Fibroblast of lung (primary cell): ENCODE results near the gene CLIP1. TPM values are rescaled to one million over a fixed set of nuclear protein-coding genes. Genes with fewer than 3 reads are reported as not detected.

ENCODE experiments used
- DNase-seq, 2 donors: peaks; one replicate each; pipeline versions ENCODE4 v3.0.0 to v3.0.0-alpha.2; 2010; ENCODE audit warnings: low read depth in 2 of 2
- H2AFZ ChIP-seq: 2 replicates; pipeline ENCODE4 v1.5.1; 2012; ENCODE audit warnings: low read length, control low read depth, inconsistent platforms
- H3K27ac ChIP-seq: 2 replicates; pipeline ENCODE4 v1.5.1; 2011; ENCODE audit warnings: low read length, control low read depth; ENCODE audit not compliant: insufficient read depth
- H3K27me3 ChIP-seq: 2 replicates; pipeline ENCODE4 v1.5.1; 2011; ENCODE audit warnings: mild to moderate bottlenecking, low read length; ENCODE audit not compliant: control insufficient read depth, insufficient read depth
- H3K36me3 ChIP-seq: 2 replicates; pipeline ENCODE4 v1.5.1; 2011; ENCODE audit warnings: low read length; ENCODE audit not compliant: control insufficient read depth, insufficient read depth
- H3K4me1 ChIP-seq: 2 replicates; pipeline ENCODE4 v1.5.1; 2011; ENCODE audit warnings: low read length; ENCODE audit not compliant: control insufficient read depth, insufficient read depth; ENCODE audit errors: extremely low read depth
- H3K4me2 ChIP-seq: 2 replicates; pipeline ENCODE4 v1.5.1; 2011; ENCODE audit warnings: low read length, control low read depth; ENCODE audit not compliant: insufficient read depth; ENCODE audit errors: extremely low read depth
- H3K4me3 ChIP-seq, 4 experiments: fragments of 200-600 bp in 1 of 4; sonication (generic) in 1 of 4; replicated peaks in 1 of 4; 2 replicates each; pipeline ENCODE4 v1.5.1; 2011 to 2016; ENCODE audit warnings: low read length in 4 of 4, low read depth in 3 of 4, mild to moderate bottlenecking in 3 of 4, control low read depth in 2 of 4, inconsistent platforms in 1 of 4, mixed read lengths in 1 of 4; ENCODE audit not compliant: insufficient read depth in 1 of 4; ENCODE audit errors: control extremely low read depth in 1 of 4
- H3K79me2 ChIP-seq: 2 replicates; pipeline ENCODE4 v1.5.1; 2012; ENCODE audit warnings: mild to moderate bottlenecking, low read length, inconsistent platforms; ENCODE audit not compliant: control insufficient read depth, insufficient read depth
- H3K9ac ChIP-seq: 2 replicates; pipeline ENCODE4 v1.5.1; 2011; ENCODE audit warnings: mild to moderate bottlenecking, low read length, control low read depth; ENCODE audit not compliant: insufficient read depth
- H3K9me3 ChIP-seq: 2 replicates; pipeline ENCODE4 v1.5.1; 2012; ENCODE audit warnings: low read depth, low read length; ENCODE audit not compliant: control insufficient read depth, insufficient read depth
- H4K20me1 ChIP-seq: 2 replicates; pipeline ENCODE4 v1.5.1; 2011; ENCODE audit warnings: low read length; ENCODE audit not compliant: control insufficient read depth, insufficient read depth; ENCODE audit errors: extremely low read depth
- CTCF ChIP-seq, 2 donors: IDR thresholded peaks in 1 of 2; conservative IDR thresholded peaks in 1 of 2; 1 replicate in 1 of 2; 2 replicates in 1 of 2; pipeline ENCODE4 v1.5.1; 2011 to 2012; ENCODE audit warnings: low read length in 2 of 2, control low read depth in 1 of 2, inconsistent platforms in 1 of 2, low read depth in 1 of 2, mild to moderate bottlenecking in 1 of 2
- EZH2 ChIP-seq: IDR thresholded peaks from 2 replicates; pipeline ENCODE4 v1.5.1; 2012; ENCODE audit warnings: low read length, control low read depth, mild to moderate bottlenecking; ENCODE audit errors: missing control alignments
- polyA plus RNA-seq, 2 donors: library from polyadenylated mRNA; depleted of rRNA in 1 of 2; stranded (reverse) in 1 of 2; unstranded in 1 of 2; fragments of >200 nt; gene quantifications; 2 replicates each; pipeline ENCODE4 v1.2.1, GENCODE V29; 2011 to 2012; ENCODE audit warnings: missing spikeins in 1 of 2
- total RNA-seq: library from RNA; depleted of rRNA; stranded (reverse); fragments of >200 nt; gene quantifications from 2 replicates; pipeline ENCODE4 v1.2.1, GENCODE V29; 2014

CLIP1 gene
- total and polyA plus RNA-seq, 2 donors (not counting 1 experiment from before 2014, with no cell fraction given) = 75.5 to 147 TPM

GRCh38 chr12:122303068-122303467 lies 119.4 kb downstream of the CLIP1 start:
- H3K9ac ChIP-seq = no peak overlapping the region
- no peaks in the 10 kb centered on the region for H3K79me2 ChIP-seq
- DNase-seq = no peak
- no peak overlapping the region for H3K4me2 ChIP-seq
- no peak for TF ChIP-seq EZH2
- no peak for TF ChIP-seq CTCF (conservative IDR thresholded peaks at IDR 0.05 in 1 of 2, IDR thresholded peaks at IDR 0.05 in 1 of 2; ENCODE audit: low read depth in 1 of 2, low read length in 2 of 2)
- H2AFZ ChIP-seq = no peak overlapping the region
- peaks cover 5% of the 10 kb centered on the region for H3K36me3 ChIP-seq
- H3K4me3 ChIP-seq = no peak overlapping the region
- peaks cover 2% of the 10 kb centered on the region for H3K4me1 ChIP-seq
- H3K9me3 ChIP-seq = no peaks in the 10 kb centered on the region
- no peaks in the 10 kb centered on the region for H3K27me3 ChIP-seq
- no peaks in the 10 kb centered on the region for H4K20me1 ChIP-seq
- peak overlapping the region; percentile 6 for H3K27ac ChIP-seq

- no peaks in the 10 kb centered on the region for H3K79me2 ChIP-seq
- H4K20me1 ChIP-seq = no peaks in the 10 kb centered on the region
- no peak overlapping the region for H3K4me3 ChIP-seq
These were observed 124.3 kb downstream of the CLIP1 start for GRCh38 chr12:122298071-122298748.

GRCh38 chr12:122297494-122297893 lies 125.0 kb downstream of the CLIP1 start:
- Histone ChIP-seq H2AFZ (no peak overlapping the region), H3K4me3 (no peak overlapping the region), H3K27me3 (no peaks in the 10 kb centered on the region), H3K4me2 (no peak overlapping the region), H3K4me1 (no peaks in the 10 kb centered on the region), H3K36me3 (peaks cover 2% of the 10 kb centered on the region), H3K9ac (no peak overlapping the region), H3K9me3 (no peaks in the 10 kb centered on the region), H4K20me1 (no peaks in the 10 kb centered on the region), H3K27ac (no peak overlapping the region), H3K79me2 (no peaks in the 10 kb centered on the region)
- no peak for DNase-seq
- TF ChIP-seq CTCF (conservative IDR thresholded peaks at IDR 0.05 in 1 of 2, IDR thresholded peaks at IDR 0.05 in 1 of 2; ENCODE audit: low read depth in 1 of 2, low read length in 2 of 2) = no peak
- no peak for TF ChIP-seq EZH2

More at GRCh38 chr12:122298071-122298748, 124.3 kb downstream of the CLIP1 start:
- no peak overlapping the region for H3K9ac ChIP-seq
- H3K4me2 ChIP-seq = no peak overlapping the region
- no peaks in the 10 kb centered on the region for H3K4me1 ChIP-seq
- H3K27ac ChIP-seq = no peak overlapping the region
- no peak overlapping the region for H2AFZ ChIP-seq
- no peaks in the 10 kb centered on the region for H3K27me3 ChIP-seq
- no peak for DNase-seq
- no peaks in the 10 kb centered on the region for H3K9me3 ChIP-seq
- H3K36me3 ChIP-seq = peaks cover 2% of the 10 kb centered on the region
- no peak for TF ChIP-seq EZH2
- TF ChIP-seq CTCF (conservative IDR thresholded peaks at IDR 0.05 in 1 of 2, IDR thresholded peaks at IDR 0.05 in 1 of 2; ENCODE audit: low read depth in 1 of 2, low read length in 2 of 2) = no peak
